HG02763 (cell line): ENCODE results near the gene LRRC75A.

Source experiments
- ATAC-seq: cut with Tn5 transposase; IDR thresholded peaks from one replicate; pipeline ENCODE4 v1.9.1; 2021; ENCODE audit warnings: mild to moderate bottlenecking, moderate library complexity; ENCODE audit not compliant: unreplicated experiment

Gene LRRC75A

GRCh38 chr17:16494059-16494458 is 2.1 kb upstream of the LRRC75A start:
- no peak for ATAC-seq

GRCh38 chr17:16493531-16494046 is 1.6 kb upstream of the LRRC75A start:
- no peak for ATAC-seq

DNA sequence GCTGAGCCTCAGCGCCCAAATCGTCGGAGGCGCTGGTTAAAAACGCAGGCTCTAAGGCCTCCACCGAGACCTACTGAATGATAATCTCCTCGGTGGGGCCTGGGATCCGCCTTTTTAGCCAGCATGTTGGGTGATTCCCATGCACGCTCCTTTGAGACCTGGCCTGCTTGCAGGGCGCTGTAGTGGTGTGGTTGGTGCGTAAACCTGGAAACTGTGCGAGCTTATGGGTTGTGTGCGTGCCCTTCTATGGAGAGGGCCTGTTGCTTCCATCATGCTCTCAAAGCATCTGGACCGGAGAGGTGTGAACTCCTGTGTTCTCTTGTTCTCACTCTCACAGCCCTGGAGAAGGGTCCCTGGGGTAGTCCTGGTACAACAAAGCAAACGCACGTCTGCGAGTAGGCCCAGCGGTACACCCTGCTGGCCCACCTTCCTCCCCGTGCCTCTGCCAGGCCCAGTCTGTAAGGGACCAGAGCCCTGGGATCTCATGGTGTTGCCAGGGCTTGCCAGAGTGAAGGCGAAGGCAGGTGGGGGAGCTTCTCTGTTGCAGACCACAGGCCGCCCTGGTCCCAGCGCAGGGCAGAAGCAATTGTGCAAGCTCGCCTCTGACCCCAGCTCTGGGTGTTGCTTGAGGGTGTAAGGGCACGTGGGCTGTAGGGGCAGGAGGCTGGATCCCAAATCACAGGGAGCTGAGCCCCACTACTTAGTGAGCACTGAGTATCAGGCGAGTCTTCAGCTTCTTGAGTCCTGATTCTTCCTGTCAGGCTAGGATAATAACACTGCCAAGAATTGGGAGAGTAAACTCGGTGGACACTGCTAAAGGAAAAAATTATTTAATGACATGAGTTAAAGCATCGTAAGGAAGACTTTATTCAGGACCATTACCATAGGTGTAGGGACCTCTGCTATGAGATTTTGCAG is 879 bp upstream of the LRRC75A start:
- no peak for ATAC-seq

DNA sequence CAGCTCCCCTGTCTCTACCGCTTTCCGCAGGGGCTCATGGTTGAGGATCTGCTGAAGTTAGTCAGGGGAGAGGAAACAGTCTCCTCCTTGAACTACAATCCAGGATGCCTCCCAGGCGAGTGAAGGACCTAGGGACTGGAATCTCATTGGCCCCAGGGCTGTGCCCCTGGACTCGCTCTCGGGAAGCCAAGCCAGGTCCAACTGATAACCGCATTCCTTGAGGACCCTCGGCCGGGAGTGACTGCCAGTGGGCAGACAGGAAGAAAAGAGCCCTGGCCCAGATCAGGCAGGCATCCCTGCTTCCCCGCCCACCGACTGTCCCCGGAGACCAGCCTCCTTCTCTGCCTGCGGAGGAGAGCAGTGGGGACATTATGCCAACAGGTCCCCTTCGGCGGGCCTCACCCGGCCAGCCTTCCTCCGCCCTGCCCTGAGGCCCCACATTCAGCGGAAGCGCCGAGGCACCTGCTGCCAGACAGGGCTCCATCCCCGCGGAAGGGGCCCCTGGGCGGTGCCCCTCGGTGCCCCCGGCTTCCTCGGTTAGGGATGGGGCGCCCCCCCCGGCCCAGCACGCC is 776 bp downstream of the LRRC75A start:
- no peak for ATAC-seq

DNA sequence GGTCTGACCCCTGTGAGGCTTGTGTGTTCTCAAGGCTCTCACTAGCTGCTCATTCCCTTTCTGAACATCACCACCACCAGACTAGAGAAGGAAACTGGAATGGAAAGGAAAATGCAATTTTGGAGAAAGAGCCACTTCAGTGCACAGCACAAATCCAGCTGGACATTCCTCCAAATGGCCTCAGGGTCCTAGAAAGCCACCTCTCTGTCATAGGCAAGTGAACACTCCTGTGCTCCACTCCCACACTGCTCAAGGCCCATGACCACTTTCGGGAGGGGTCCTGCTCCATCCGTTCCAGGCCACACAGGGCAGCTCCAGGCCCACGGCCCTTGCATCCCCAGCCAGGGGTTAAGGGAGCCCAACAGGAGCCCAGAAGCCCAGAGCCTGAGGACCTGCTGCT is 2.6 kb downstream of the LRRC75A start:
- no peak for ATAC-seq

GRCh38 chr17:16488968-16489337 is 3.0 kb downstream of the LRRC75A start:
- ATAC-seq, result no peak

GRCh38 chr17:16488186-16488967 is 3.6 kb downstream of the LRRC75A start:
- ATAC-seq, result no peak

- ATAC-seq, result no peak
Observed at GRCh38 chr17:16486373-16487250, 5.4 kb downstream of the LRRC75A start.

DNA sequence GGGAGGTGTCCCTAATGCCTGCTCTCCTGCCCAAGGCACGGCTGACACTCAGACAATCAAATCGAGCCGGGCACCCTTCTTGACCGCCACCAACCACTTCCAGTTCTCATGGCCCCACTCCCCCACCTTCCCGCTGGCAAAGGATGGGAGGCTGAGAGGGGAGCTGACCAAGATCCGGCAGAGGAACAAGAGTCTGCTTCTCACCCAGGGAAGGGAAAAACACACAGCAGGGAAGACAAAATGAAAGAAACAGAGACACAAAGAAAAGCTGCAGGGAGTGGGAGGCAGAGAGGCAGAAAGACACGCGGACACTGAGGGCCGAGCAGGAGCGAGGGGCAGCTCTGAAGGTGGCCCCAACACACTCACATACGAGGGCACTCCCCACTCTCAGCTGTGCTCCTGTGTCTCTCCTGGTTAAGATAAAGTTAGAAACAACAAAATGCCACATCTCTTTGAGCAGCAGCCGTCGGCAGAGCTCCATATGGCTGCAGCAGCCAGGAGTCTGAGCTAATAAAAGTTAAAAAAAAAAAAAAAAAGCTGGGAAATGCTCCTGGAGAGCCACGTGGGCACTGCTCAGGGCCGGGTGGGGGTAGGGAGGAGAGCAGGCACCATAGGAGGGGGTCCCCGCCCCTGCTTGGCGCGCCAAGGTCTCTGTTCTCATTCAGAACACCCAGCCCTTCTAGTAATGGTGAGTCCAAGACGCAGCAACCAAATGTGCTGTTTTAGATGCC is 7.4 kb downstream of the LRRC75A start:
- ATAC-seq, result no peak

- ATAC-seq, result no peak
Observed at GRCh38 chr17:16483021-16483645, 8.9 kb downstream of the LRRC75A start.

DNA sequence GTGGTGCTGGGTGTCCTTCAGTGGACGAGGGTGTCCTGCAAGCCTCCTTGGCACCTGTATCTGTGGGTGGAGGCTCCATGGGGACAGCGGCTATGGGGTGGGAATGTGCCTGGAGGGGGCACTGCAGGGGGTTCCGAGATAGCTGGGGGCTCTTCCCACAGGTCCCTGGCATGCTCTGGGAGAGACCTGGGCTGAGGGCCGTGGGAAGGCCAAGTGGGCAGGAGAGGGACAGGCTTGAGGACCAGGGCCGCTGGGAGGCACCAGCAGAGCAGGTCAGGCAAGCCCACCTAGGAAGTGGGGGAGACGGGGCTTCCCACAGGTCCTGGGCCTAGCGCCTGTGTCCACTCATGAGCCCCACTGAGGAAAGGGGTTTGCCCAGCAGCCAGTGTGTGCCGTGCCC is 9.7 kb downstream of the LRRC75A start:
- ATAC-seq, result no peak

- no peak for ATAC-seq
Observed at GRCh38 chr17:16480995-16481394, 11.0 kb downstream of the LRRC75A start.

DNA sequence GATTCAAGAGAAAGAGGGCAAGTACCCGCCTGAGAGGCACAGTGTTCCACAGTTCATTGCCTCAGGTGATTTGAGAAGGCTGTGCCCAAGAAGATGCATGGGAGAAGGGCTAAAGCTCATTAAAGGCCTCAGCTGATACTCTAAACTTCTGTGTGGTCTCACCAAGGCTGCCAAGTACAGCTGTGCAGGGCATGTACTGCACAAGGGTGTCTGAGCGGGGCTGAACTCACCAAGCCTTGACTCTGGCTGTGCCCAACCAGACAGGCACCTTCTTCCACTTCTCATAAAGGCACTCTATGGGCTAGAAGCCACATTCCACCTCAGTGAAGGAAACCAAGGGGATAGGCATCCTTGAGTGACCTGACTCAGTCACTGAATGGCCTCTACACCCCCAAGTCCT is 12.7 kb downstream of the LRRC75A start:
- no peak for ATAC-seq

- no peak for ATAC-seq
Observed at GRCh38 chr17:16478649-16479048, 13.3 kb downstream of the LRRC75A start.

- no peak for ATAC-seq
Observed at GRCh38 chr17:16477666-16478065, 14.3 kb downstream of the LRRC75A start.

- ATAC-seq, result no peak
Observed at GRCh38 chr17:16477255-16477654, 14.7 kb downstream of the LRRC75A start.

DNA sequence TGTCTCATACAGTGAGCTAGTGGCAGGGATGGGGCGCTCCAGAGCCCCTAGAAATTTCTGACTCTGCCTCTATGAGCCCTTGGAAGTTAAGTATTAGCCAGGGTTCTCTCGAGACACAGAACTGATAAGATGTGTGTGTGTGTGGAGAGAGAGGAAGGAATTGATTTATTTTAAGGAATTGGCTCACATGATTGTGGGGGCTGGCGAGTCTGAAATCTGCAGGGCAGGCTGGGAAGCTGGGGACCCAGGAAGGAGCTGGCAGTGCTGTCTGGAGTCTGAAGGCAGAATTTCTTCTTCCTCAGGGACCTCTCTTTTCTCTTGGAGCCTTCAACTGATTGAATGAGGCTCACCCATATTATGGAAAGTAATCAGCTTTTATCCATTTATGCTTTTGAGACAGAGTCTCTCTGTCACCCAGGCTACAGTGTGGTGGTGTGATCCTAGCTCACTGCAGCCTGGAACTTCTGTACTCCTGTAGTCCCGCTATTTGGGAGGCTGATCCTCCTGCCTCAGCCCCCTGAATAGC is 16.8 kb downstream of the LRRC75A start:
- ATAC-seq, result no peak

GRCh38 chr17:16474012-16474725 is 17.8 kb downstream of the LRRC75A start:
- ATAC-seq, result no peak
